ENCODE measurements around the gene LBR.

- TF ChIP-seq CTCF (IDR thresholded peaks at IDR 0.05) (no peak), EP300 (IDR thresholded peaks at IDR 0.05) (no peak)
Observed at GRCh38 chr1:225380691-225381090, 47.1 kb downstream of the LBR start.

Measured in esophagus muscularis mucosa (tissue), 3 donors.